ENCODE results near the gene KMT2C. TPM values are rescaled to one million over a fixed set of nuclear protein-coding genes. Genes with fewer than 3 reads are reported as not detected.
A peak's percentile ranks its signal among the peaks of the same experiment; 100 is the strongest.
"Not testable (repeated sequence)": the region's sequence is repeated elsewhere in the genome, so short reads cannot be mapped to it uniquely, and the experiment has no call there.

KMT2C gene
- total and polyA plus RNA-seq, 4 experiments from 2014 or later: 2.7 to 129 (median 74.5) TPM

DNA sequence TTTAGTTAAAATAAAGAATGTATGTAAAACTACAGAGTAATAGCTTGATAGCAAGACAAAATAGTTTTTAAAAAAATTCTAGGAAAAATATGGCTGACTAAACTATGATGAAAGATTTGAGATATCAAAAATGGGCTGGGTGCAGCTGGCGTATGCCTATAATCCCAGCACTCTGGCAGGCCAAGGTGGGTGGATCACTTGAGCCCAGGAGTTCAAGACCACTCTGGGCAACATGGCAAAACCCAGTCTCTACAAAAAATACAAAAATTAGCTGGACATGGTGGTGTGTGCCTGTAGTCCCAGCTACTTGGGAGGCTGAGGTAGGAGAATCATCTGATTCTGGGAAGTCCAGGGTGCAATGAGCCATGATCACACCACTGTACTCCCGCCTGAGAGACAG, 29.8 kb downstream of the KMT2C start:
- H3K4me3 Mint-ChIP-seq; H3K9me3 ChIP-seq (ENCODE audit: control insufficient read depth in 1 of 2, low read length in 2 of 2); H3K27ac Mint-ChIP-seq; CTCF ChIA-PET (ENCODE audit: partially characterized antibody); intact Hi-C loops (cut with micrococcal nuclease); POLR2A ChIA-PET (ENCODE audit: partially characterized antibody); H3K27me3 ChIP-seq (ENCODE audit: insufficient read depth, low read length); H3K27me3 Mint-ChIP-seq; H3K36me3 ChIP-seq (ENCODE audit: insufficient read depth, low read length); H3K36me3 Mint-ChIP-seq; H3K4me3 ChIP-seq (ENCODE audit: low read length in 2 of 2); H3K27ac ChIP-seq (ENCODE audit: low read depth, low read length); DNase-seq; H3K4me1 ChIP-seq (ENCODE audit: insufficient read depth, low read length): not testable (repeated sequence)
- peaks cover 1 to 23% (median 7%) of the 10 kb centered on the region in 4 donors for H3K4me1 Mint-ChIP-seq
- H3K9me3 Mint-ChIP-seq: peaks cover 8 to 34% (median 10%) of the 10 kb centered on the region in 8 donors

GRCh38 chr7:152403726-152404125, 32.1 kb downstream of the KMT2C start:
- ChIA-PET POLR2A (ENCODE audit: partially characterized antibody) (no interaction called here), CTCF (ENCODE audit: partially characterized antibody) (no interaction called here)
- Histone ChIP-seq H3K4me3 (ENCODE audit: low read length in 2 of 2) (no peak overlapping the region), H3K9me3 (ENCODE audit: control insufficient read depth in 1 of 2, low read length in 2 of 2) (no peaks in the 10 kb centered on the region), H3K27me3 (ENCODE audit: insufficient read depth, low read length) (no peaks in the 10 kb centered on the region), H3K27ac (ENCODE audit: low read depth, low read length) (no peak overlapping the region), H3K4me1 (ENCODE audit: insufficient read depth, low read length) (peaks cover 3% of the 10 kb centered on the region), H3K36me3 (ENCODE audit: insufficient read depth, low read length) (no peaks in the 10 kb centered on the region)
- H3K27ac Mint-ChIP-seq: no peak overlapping the region
- intact Hi-C loops (cut with micrococcal nuclease): no loop called here
- H3K27me3 Mint-ChIP-seq: no peaks in the 10 kb centered on the region
- no peak overlapping the region for H3K4me3 Mint-ChIP-seq
- H3K9me3 Mint-ChIP-seq: peaks cover 8 to 32% (median 10%) of the 10 kb centered on the region in 8 donors
- DNase-seq: no peak
- peaks cover 12 to 35% (median 15%) of the 10 kb centered on the region in 4 donors for H3K4me1 Mint-ChIP-seq
- peaks cover 2 to 12% of the 10 kb centered on the region in 2 donors for H3K36me3 Mint-ChIP-seq

DNA sequence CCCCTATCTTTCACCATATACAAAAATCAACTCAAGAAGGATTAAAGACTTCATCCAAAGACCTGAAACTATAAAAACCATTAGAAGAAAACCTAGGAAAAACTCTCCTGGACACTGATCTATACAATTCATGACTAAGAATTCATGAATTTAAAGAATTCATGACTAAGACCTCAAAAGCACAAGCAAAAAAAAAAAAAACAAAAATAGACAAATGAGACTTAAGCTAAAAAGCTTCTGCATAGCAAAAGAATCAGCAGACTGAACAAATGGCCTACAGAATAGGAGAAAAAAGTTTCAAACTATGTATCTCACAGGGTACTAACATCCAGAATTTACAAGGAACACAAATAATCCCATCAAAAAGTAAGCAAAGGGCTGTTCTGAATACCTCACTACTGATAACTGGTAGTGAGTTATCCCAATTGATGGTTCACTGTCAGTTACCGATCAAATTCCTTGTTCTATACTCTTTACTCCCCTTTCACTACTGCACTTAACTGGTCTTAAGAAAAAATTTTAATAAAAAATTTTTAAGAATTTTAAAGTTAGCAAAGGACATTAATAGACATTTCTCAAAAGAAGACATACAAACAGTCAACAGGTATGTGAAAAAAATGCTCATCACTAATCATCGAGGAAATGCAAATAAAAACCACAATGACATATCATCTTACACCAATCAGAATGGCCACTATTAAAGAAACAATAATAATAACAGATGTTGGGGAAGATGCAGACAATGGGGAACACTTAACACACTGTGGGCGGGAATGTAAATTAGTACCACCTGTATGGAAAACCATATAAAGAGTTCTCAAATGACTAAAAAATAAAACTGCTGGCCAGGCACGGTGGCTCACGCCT, 33.2 kb downstream of the KMT2C start:
- peaks cover 2 to 12% of the 10 kb centered on the region in 2 donors for H3K36me3 Mint-ChIP-seq
- H3K4me3 Mint-ChIP-seq: no peak overlapping the region
- no peak for DNase-seq
- H3K27me3 ChIP-seq (ENCODE audit: insufficient read depth, low read length): no peaks in the 10 kb centered on the region
- no peaks in the 10 kb centered on the region for H3K36me3 ChIP-seq (ENCODE audit: insufficient read depth, low read length)
- peaks cover 21 to 46% (median 23%) of the 10 kb centered on the region in 4 donors for H3K4me1 Mint-ChIP-seq
- POLR2A ChIA-PET (ENCODE audit: partially characterized antibody): no interaction called here
- H3K4me1 ChIP-seq (ENCODE audit: insufficient read depth, low read length): peaks cover 11% of the 10 kb centered on the region
- intact Hi-C loops (cut with micrococcal nuclease): no loop called here
- no peaks in the 10 kb centered on the region for H3K27me3 Mint-ChIP-seq
- H3K27ac Mint-ChIP-seq: no peak overlapping the region
- CTCF ChIA-PET (ENCODE audit: partially characterized antibody): no interaction called here
- peaks cover 8 to 32% (median 10%) of the 10 kb centered on the region in 8 donors for H3K9me3 Mint-ChIP-seq
- no peak overlapping the region for H3K27ac ChIP-seq (ENCODE audit: low read depth, low read length)
- H3K4me3 ChIP-seq (ENCODE audit: low read length in 2 of 2): no peak overlapping the region
- H3K9me3 ChIP-seq (ENCODE audit: control insufficient read depth in 1 of 2, low read length in 2 of 2): no peaks in the 10 kb centered on the region

DNA sequence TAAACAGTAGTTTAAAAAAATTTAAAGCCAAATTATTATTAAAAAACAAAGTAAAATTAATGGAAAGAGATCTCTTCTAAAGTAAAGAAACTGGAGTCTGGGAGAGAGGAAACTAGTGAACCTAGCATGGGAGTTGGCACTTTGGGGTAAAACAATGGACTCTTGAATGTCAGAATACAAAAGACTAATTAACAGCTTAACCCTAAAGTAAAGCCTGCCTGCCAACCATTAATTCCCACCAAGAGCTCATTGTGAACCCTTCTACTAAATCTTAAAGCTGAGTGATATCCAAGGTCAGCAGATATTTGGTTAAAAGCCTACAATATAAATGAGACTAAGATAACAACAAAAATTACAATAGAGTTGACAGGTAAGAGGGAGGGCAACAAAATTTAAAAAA, 36.5 kb downstream of the KMT2C start:
- ChIA-PET CTCF (ENCODE audit: partially characterized antibody) (no interaction called here), POLR2A (ENCODE audit: partially characterized antibody) (no interaction called here)
- H3K4me3 Mint-ChIP-seq: no peak overlapping the region
- no peak for DNase-seq
- no peaks in the 10 kb centered on the region for H3K27me3 ChIP-seq (ENCODE audit: insufficient read depth, low read length)
- H3K9me3 Mint-ChIP-seq: peaks cover 0 to 6% (median 0%) of the 10 kb centered on the region in 8 donors
- H3K36me3 ChIP-seq (ENCODE audit: insufficient read depth, low read length): no peaks in the 10 kb centered on the region
- H3K27ac Mint-ChIP-seq: no peak overlapping the region
- H3K36me3 Mint-ChIP-seq: peaks cover 2 to 5% of the 10 kb centered on the region in 2 donors
- no peak overlapping the region for H3K4me3 ChIP-seq (ENCODE audit: low read length in 2 of 2)
- intact Hi-C loops (cut with micrococcal nuclease): no loop called here
- peaks cover 28% of the 10 kb centered on the region for H3K4me1 ChIP-seq (ENCODE audit: insufficient read depth, low read length)
- peaks cover 36 to 67% (median 42%) of the 10 kb centered on the region in 4 donors for H3K4me1 Mint-ChIP-seq
- H3K27me3 Mint-ChIP-seq: no peaks in the 10 kb centered on the region
- H3K27ac ChIP-seq (ENCODE audit: low read depth, low read length): no peak overlapping the region
- no peaks in the 10 kb centered on the region for H3K9me3 ChIP-seq (ENCODE audit: control insufficient read depth in 1 of 2, low read length in 2 of 2)

GRCh38 chr7:152395112-152395511, 40.7 kb downstream of the KMT2C start:
- Histone ChIP-seq H3K9me3 (ENCODE audit: control insufficient read depth in 1 of 2, low read length in 2 of 2) (no peaks in the 10 kb centered on the region), H3K4me1 (ENCODE audit: insufficient read depth, low read length) (peaks cover 32% of the 10 kb centered on the region), H3K27me3 (ENCODE audit: insufficient read depth, low read length) (no peaks in the 10 kb centered on the region), H3K27ac (ENCODE audit: low read depth, low read length) (no peak overlapping the region), H3K4me3 (ENCODE audit: low read length in 2 of 2) (no peak overlapping the region), H3K36me3 (ENCODE audit: insufficient read depth, low read length) (no peaks in the 10 kb centered on the region)
- Mint-ChIP-seq H3K9me3 (no peaks in the 10 kb centered on the region), H3K4me1 (peaks cover 54 to 80% (median 65%) of the 10 kb centered on the region in 4 donors), H3K4me3 (peak overlapping the region in 1 of 8 donors; percentile 45), H3K36me3 (no peaks in the 10 kb centered on the region), H3K27me3 (no peaks in the 10 kb centered on the region), H3K27ac (peak overlapping the region in 1 of 7 donors; percentile 69)
- CTCF ChIA-PET (ENCODE audit: partially characterized antibody): no interaction called here
- POLR2A ChIA-PET (ENCODE audit: partially characterized antibody): no interaction called here
- intact Hi-C loops (cut with micrococcal nuclease): no loop called here
- DNase-seq: no peak

DNA sequence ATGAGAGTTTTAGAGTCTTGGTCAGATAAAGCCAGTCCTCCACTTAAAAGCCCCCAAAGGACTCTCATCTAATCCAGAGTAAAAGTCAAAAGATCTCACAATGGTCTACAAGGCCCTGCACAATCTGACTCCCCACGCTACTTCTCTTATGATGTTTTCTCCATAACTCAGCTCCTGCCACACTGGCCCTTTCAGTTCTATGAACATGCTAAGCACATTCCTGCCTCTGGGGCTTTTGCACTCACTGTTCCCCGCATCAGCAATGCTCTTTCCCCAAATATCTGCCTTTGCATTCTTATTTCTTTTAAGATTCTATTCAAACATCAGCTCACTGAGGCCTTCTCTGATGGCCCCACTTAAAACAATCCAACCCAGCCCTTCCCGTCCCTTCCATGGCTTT, 41.6 kb downstream of the KMT2C start:
- DNase-seq; H3K9me3 Mint-ChIP-seq; H3K27ac ChIP-seq (ENCODE audit: low read depth, low read length); H3K4me3 ChIP-seq (ENCODE audit: low read length in 2 of 2); intact Hi-C loops (cut with micrococcal nuclease); H3K36me3 Mint-ChIP-seq; H3K27me3 ChIP-seq (ENCODE audit: insufficient read depth, low read length); POLR2A ChIA-PET (ENCODE audit: partially characterized antibody); H3K36me3 ChIP-seq (ENCODE audit: insufficient read depth, low read length); H3K27me3 Mint-ChIP-seq; H3K9me3 ChIP-seq (ENCODE audit: control insufficient read depth in 1 of 2, low read length in 2 of 2); CTCF ChIA-PET (ENCODE audit: partially characterized antibody): not testable (repeated sequence)
- H3K4me1 ChIP-seq (ENCODE audit: insufficient read depth, low read length): peaks cover 32% of the 10 kb centered on the region
- H3K27ac Mint-ChIP-seq: peak overlapping the region in 3 of 7 donors; percentile 1 to 38 (median 14)
- peak overlapping the region in 4 of 8 donors; percentile 0 to 55 (median 11) for H3K4me3 Mint-ChIP-seq
- H3K4me1 Mint-ChIP-seq: peaks cover 55 to 75% (median 62%) of the 10 kb centered on the region in 4 donors

DNA sequence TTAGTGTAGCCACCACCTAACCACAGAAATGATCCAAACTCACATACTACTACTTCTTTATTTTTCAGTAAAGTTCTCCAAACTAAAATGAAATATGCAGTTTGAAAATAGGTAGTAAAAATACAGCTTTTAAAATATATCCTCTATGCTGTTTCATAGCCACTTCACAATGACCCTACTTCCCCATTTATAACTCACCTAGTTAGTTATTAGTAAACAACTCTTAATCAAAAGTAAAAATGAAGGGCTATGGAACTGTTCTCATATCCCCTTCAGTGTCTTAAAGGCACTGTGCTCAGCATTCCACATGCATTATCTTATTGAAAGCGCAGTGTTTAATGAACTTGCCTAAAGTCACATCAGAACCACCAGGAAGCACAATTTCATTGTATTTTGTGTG, 43.5 kb downstream of the KMT2C start:
- Histone ChIP-seq H3K27me3 (ENCODE audit: insufficient read depth, low read length) (no peaks in the 10 kb centered on the region), H3K9me3 (ENCODE audit: control insufficient read depth in 1 of 2, low read length in 2 of 2) (no peaks in the 10 kb centered on the region), H3K27ac (ENCODE audit: low read depth, low read length) (no peak overlapping the region), H3K4me1 (ENCODE audit: insufficient read depth, low read length) (peaks cover 18% of the 10 kb centered on the region), H3K4me3 (ENCODE audit: low read length in 2 of 2) (no peak overlapping the region), H3K36me3 (ENCODE audit: insufficient read depth, low read length) (no peaks in the 10 kb centered on the region)
- Mint-ChIP-seq H3K36me3 (peaks cover 0 to 2% of the 10 kb centered on the region in 2 donors), H3K4me1 (peaks cover 43 to 59% (median 51%) of the 10 kb centered on the region in 4 donors), H3K27ac (peak overlapping the region in 5 of 7 donors; percentile 18 to 42 (median 25)), H3K27me3 (no peaks in the 10 kb centered on the region), H3K9me3 (peaks cover 0 to 7% (median 2%) of the 10 kb centered on the region in 8 donors), H3K4me3 (peak overlapping the region in 3 of 8 donors; percentile 10 to 37 (median 36))
- intact Hi-C loops (cut with micrococcal nuclease): no loop called here
- ChIA-PET POLR2A (ENCODE audit: partially characterized antibody) (interaction anchor here (1.1 kb wide), 1 partner anchor 32 kb away, joined by 3 read pairs; no protein-coding TSS in a partner anchor), CTCF (ENCODE audit: partially characterized antibody) (no interaction called here)
- DNase-seq: no peak
